HEK293 (cell line): ENCODE measurements around the gene TRAPPC6A.
A peak's percentile ranks its signal among the peaks of the same experiment; 100 is the strongest.

Source experiments
- CTCF ChIA-PET: fragments of 350-600 bp; formaldehyde crosslinking; extraction: SDS; loops from one replicate; lab custom pipeline; 2021; ENCODE audit warnings: antibody characterized with exemption; lab: Yijun Ruan, JAX
- POLR2A ChIA-PET: fragments of 300-600 bp; formaldehyde crosslinking; extraction: SDS; loops from one replicate; lab custom pipeline; 2020; ENCODE audit warnings: antibody characterized with exemption, inconsistent platforms; lab: Yijun Ruan, JAX
- H3K27ac ChIP-seq: fragments of 200-500 bp; sonication (Bioruptor generic); 2 replicates; pipeline ENCODE4 v1.5.1; 2014; ENCODE audit warnings: low read depth, low read length, control low read depth, inconsistent platforms; ENCODE audit errors: extremely low read depth
- H3K36me3 ChIP-seq, 2 experiments: fragments of 200-500 bp in 1 of 2; sonication (Bioruptor generic) in 1 of 2; 1 replicate in 1 of 2; 2 replicates in 1 of 2; pipeline ENCODE4 v1.5.1; 2014 to 2017; ENCODE audit warnings: inconsistent platforms in 2 of 2, low read length in 2 of 2; ENCODE audit not compliant: control insufficient read depth in 2 of 2, insufficient read depth in 1 of 2
- H3K4me1 ChIP-seq: fragments of 200-500 bp; sonication (Bioruptor generic); 2 replicates; pipeline ENCODE4 v1.5.1; 2014; ENCODE audit warnings: mild to moderate bottlenecking, low read length, inconsistent platforms; ENCODE audit not compliant: control insufficient read depth, insufficient read depth
- H3K4me3 ChIP-seq: 2 replicates; pipeline ENCODE4 v1.5.1; 2011; ENCODE audit warnings: low read depth, mild to moderate bottlenecking, control low read depth, low read length, moderate library complexity
- H3K9me3 ChIP-seq: fragments of 200-500 bp; sonication (Bioruptor generic); 2 replicates; pipeline ENCODE4 v1.5.1; 2014; ENCODE audit warnings: low read depth, low read length, inconsistent platforms; ENCODE audit not compliant: control insufficient read depth, insufficient read depth
- GFI1B ChIP-seq: fragments of 450-650 bp; formaldehyde crosslinking; IDR thresholded peaks from 2 replicates; pipeline ENCODE4 v1.5.1; 2016; ENCODE audit warnings: missing biosample characterization, missing genetic modification characterization
- REPIN1 ChIP-seq: fragments of 450-650 bp; formaldehyde crosslinking; IDR thresholded peaks from 2 replicates; pipeline ENCODE4 v1.5.1; 2017; ENCODE audit warnings: missing biosample characterization, missing genetic modification characterization, low read depth
- ZBTB48 ChIP-seq: fragments of 450-650 bp; formaldehyde crosslinking; IDR thresholded peaks from 2 replicates; pipeline ENCODE4 v1.5.1; 2016; ENCODE audit warnings: missing biosample characterization, missing genetic modification characterization
- ZNF211 ChIP-seq: fragments of 450-650 bp; formaldehyde crosslinking; IDR thresholded peaks from 2 replicates; pipeline ENCODE4 v1.5.1; 2016; ENCODE audit warnings: low read depth, missing biosample characterization, missing genetic modification characterization
- ZNF24 ChIP-seq: fragments of 450-650 bp; formaldehyde crosslinking; IDR thresholded peaks from 2 replicates; pipeline ENCODE4 v1.5.1; 2016; ENCODE audit warnings: missing biosample characterization, missing genetic modification characterization
- ZNF341 ChIP-seq: fragments of 450-650 bp; formaldehyde crosslinking; IDR thresholded peaks from 2 replicates; pipeline ENCODE4; 2016; ENCODE audit warnings: low read depth, missing biosample characterization, missing genetic modification characterization
- TF ChIP-seq, protein P1 (sequence below): fragments of 450-650 bp; formaldehyde crosslinking; IDR thresholded peaks from 2 replicates; pipeline ENCODE4 v1.5.1; 2016; ENCODE audit warnings: missing biosample characterization, missing genetic modification characterization
- TF ChIP-seq, protein P2 (sequence below): fragments of 450-650 bp; formaldehyde crosslinking; IDR thresholded peaks from 2 replicates; pipeline ENCODE4 v1.5.1; 2016; ENCODE audit warnings: missing biosample characterization, missing genetic modification characterization

Gene TRAPPC6A

GRCh38 chr19:45166723-45167252, 11.2 kb downstream of the TRAPPC6A start (continued):
- TF ChIP-seq, protein P1, sequence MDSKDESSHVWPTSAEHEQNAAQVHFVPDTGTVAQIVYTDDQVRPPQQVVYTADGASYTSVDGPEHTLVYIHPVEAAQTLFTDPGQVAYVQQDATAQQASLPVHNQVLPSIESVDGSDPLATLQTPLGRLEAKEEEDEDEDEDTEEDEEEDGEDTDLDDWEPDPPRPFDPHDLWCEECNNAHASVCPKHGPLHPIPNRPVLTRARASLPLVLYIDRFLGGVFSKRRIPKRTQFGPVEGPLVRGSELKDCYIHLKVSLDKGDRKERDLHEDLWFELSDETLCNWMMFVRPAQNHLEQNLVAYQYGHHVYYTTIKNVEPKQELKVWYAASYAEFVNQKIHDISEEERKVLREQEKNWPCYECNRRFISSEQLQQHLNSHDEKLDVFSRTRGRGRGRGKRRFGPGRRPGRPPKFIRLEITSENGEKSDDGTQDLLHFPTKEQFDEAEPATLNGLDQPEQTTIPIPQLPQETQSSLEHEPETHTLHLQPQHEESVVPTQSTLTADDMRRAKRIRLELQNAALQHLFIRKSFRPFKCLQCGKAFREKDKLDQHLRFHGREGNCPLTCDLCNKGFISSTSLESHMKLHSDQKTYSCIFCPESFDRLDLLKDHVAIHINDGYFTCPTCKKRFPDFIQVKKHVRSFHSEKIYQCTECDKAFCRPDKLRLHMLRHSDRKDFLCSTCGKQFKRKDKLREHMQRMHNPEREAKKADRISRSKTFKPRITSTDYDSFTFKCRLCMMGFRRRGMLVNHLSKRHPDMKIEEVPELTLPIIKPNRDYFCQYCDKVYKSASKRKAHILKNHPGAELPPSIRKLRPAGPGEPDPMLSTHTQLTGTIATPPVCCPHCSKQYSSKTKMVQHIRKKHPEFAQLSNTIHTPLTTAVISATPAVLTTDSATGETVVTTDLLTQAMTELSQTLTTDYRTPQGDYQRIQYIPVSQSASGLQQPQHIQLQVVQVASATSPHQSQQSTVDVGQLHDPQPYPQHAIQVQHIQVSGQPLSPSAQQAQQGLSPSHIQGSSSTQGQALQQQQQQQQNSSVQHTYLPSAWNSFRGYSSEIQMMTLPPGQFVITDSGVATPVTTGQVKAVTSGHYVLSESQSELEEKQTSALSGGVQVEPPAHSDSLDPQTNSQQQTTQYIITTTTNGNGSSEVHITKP, result peak; percentile 53
- TF ChIP-seq ZNF211 (tag by site-specific recombination) (no peak), GFI1B (tag by site-specific recombination) (no peak)

DNA sequence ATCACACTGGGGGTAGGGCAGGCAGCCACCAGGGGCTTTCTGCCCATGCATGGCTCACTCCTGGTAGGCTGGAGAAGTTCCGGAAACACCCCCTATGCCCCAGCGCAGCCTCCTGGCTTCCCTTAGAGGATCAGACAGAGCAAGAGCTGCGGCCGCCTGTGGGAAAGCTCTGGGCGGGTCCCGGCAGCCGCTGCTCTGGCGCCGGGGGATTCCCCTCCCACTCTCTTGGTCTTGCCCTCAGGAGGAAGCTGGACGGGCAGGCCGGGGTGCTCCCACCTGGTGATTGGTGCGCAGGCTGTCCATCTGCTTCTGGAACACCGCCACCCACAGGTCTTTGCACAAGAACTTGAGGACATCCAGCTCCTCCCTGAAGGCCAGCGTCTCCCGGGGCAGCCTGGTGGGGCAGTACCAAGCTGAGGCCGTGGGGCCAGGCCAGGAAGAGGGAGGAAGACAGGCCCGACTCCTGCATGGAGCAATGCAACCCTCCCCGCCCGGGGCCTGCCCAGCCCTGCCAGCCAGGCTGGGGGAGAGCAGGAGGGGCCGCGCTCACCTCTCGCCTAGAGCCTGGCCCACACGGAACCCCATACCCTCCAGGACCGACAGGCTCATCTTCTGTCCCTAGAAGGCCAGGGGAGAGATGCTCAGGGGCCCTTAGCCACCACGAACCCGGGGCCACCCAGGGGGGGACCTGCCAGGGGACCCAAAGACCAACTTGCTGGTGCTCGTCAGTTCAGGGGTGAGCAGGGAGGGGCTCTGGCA, 13.3 kb downstream of the TRAPPC6A start:
- no peaks in the 10 kb centered on the region for H3K36me3 ChIP-seq
- ChIA-PET POLR2A (interaction anchor here (0.5 to 1.0 kb wide), 2 partner anchors 13 to 165 kb away, joined by 5 to 7 read pairs; partner anchors contain the start of genes BLOC1S3 and TRAPPC6A), CTCF (interaction anchor here (0.6 to 0.9 kb wide), 4 partner anchors 28 to 261 kb away, joined by 3 to 4 read pairs (median 4); no protein-coding TSS in a partner anchor)
- no peaks in the 10 kb centered on the region for H3K9me3 ChIP-seq
- no peak overlapping the region for H3K27ac ChIP-seq
- no peaks in the 10 kb centered on the region for H3K4me1 ChIP-seq
- H3K4me3 ChIP-seq, result no peak overlapping the region
- TF ChIP-seq ZNF24 (no peak), ZNF341 (tag by site-specific recombination) (peak; percentile 25; the same call in 1 of the 2 replicates)
- TF ChIP-seq, protein P1, result 0 out of 2 replicates have a peak, but pooled peaks have one; percentile 16
- TF ChIP-seq, all 188 proteins: peak for 2

- H3K27ac ChIP-seq, result no peak overlapping the region
- H3K9me3 ChIP-seq, result no peaks in the 10 kb centered on the region
- TF ChIP-seq ZBTB48 (tag by site-specific recombination) (no peak), REPIN1 (tag by site-specific recombination) (no peak)
- TF ChIP-seq, protein P2, sequence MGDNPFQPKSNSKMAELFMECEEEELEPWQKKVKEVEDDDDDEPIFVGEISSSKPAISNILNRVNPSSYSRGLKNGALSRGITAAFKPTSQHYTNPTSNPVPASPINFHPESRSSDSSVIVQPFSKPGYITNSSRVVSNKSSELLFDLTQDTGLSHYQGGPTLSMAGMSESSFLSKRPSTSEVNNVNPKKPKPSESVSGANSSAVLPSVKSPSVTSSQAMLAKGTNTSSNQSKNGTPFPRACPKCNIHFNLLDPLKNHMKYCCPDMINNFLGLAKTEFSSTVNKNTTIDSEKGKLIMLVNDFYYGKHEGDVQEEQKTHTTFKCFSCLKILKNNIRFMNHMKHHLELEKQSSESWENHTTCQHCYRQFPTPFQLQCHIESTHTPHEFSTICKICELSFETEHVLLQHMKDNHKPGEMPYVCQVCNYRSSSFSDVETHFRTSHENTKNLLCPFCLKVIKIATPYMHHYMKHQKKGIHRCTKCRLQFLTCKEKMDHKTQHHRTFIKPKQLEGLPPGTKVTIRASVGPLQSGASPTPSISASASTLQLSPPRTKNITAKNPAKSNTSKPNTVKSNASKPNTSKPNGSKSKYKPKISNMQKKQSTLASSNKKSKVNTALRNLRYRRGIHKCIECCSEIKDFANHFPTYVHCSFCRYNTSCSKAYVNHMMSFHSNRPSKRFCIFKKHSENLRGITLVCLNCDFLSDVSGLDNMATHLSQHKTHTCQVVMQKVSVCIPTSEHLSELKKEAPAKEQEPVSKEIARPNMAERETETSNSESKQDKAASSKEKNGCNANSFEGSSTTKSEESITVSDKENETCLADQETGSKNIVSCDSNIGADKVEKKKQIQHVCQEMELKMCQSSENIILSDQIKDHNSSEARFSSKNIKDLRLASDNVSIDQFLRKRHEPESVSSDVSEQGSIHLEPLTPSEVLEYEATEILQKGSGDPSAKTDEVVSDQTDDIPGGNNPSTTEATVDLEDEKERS (tag by site-specific recombination), result no peak
- TF ChIP-seq, all 188 proteins: peak for 0
- H3K4me1 ChIP-seq, result no peaks in the 10 kb centered on the region
- ChIA-PET POLR2A (interaction anchor here (1.0 kb wide), 1 partner anchor 14 kb away, joined by 5 read pairs; the partner anchor contains the start of genes BLOC1S3 and TRAPPC6A), CTCF (interaction anchor here (0.9 kb wide), 1 partner anchor 260 kb away, joined by 4 read pairs; no protein-coding TSS in a partner anchor)
- H3K4me3 ChIP-seq, result no peak overlapping the region
- H3K36me3 ChIP-seq, result no peaks in the 10 kb centered on the region
Observed at GRCh38 chr19:45163751-45164460, 14.1 kb downstream of the TRAPPC6A start.
